ENCODE measurements around the gene HMGN4. TPM values are rescaled to one million over a fixed set of nuclear protein-coding genes. Genes with fewer than 3 reads are reported as not detected.

Gene HMGN4
- total and polyA plus RNA-seq, 9 of the 15 experiments (the other 6 are each of a cell fraction or from before 2014, with no cell fraction given), result 35.4 to 134 (median 94.1) TPM

GRCh38 chr6:26595669-26596269, 57.6 kb downstream of the HMGN4 start (continued):
- TF ChIP-seq POLR2G (IDR thresholded peaks at IDR 0.05; ENCODE audit: low read depth, low read length) (peak; percentile 87), MYNN (IDR thresholded peaks at IDR 0.05) (peak; percentile 81), MYNN (CRISPR knock-in tag; IDR thresholded peaks at IDR 0.05) (no peak), CXXC5 (CRISPR knock-in tag; IDR thresholded peaks at IDR 0.05) (peak; percentile 85), GATA2 (CRISPR knock-in tag; IDR thresholded peaks at IDR 0.05) (peak; percentile 77), IRF1 (CRISPR knock-in tag; IDR thresholded peaks at IDR 0.05; ENCODE audit: borderline replicate concordance) (no peak), SNRNP70 (optimal IDR thresholded peaks at IDR 0.05; ENCODE audit: low read depth, low read length) (no peak), ETS1 (conservative IDR thresholded peaks at IDR 0.05; ENCODE audit: control insufficient read depth, low read depth, low read length) (0 out of 2 replicates have a peak, but pooled peaks have one; percentile 60), THRA (IDR thresholded peaks at IDR 0.05) (no peak), SREBF1 (IDR thresholded peaks at IDR 0.05; ENCODE audit: borderline replicate concordance, low read depth, low read length) (0 out of 2 replicates have a peak, but pooled peaks have one; percentile 29), KLF16 (IDR thresholded peaks at IDR 0.05) (no peak), PRMT5 (CRISPR knock-in tag; IDR thresholded peaks at IDR 0.05) (no peak), L3MBTL2 (IDR thresholded peaks at IDR 0.05) (peak; percentile 68; the same call in 1 of the 2 replicates), JUN (IDR thresholded peaks at IDR 0.05; ENCODE audit: borderline replicate concordance, low read depth, low read length) (peak; percentile 33; the same call in 1 of the 2 replicates), JUN (CRISPR knock-in tag; IDR thresholded peaks at IDR 0.05; ENCODE audit: borderline replicate concordance) (no peak; the same call in 1 of the 2 replicates), BDP1 (IDR thresholded peaks at IDR 0.05; ENCODE audit: insufficient read depth, insufficient read length) (no peak), IRF2 (CRISPR knock-in tag; IDR thresholded peaks at IDR 0.05) (no peak), SRF (CRISPR knock-in tag; IDR thresholded peaks at IDR 0.05) (peak in 1 of 2 experiments; percentile 80; a peak in 2 of 4 replicates), ARID2 (IDR thresholded peaks at IDR 0.05) (peak; percentile 75), TFAP4 (CRISPR knock-in tag; IDR thresholded peaks at IDR 0.05; ENCODE audit: borderline replicate concordance) (peak; percentile 91), MAFK (IDR thresholded peaks at IDR 0.05; ENCODE audit: low read length) (peak; percentile 33; the same call in 1 of the 2 replicates), MBD2 (IDR thresholded peaks at IDR 0.05; ENCODE audit: borderline replicate concordance, low read depth) (peak; percentile 19; the same call in 1 of the 2 replicates), ARNT (IDR thresholded peaks at IDR 0.05) (0 out of 4 replicates have a peak, but pooled peaks of 1 of the 2 experiments have one; percentile 29)

Measured in K562 (cell line).